ENCODE data around the gene EFTUD2.

The EFTUD2 gene

GRCh38 chr17:44846206-44846605 lies 53.0 kb downstream of the EFTUD2 start:
- TF ChIP-seq RARB (CRISPR knock-in tag; IDR thresholded peaks at IDR 0.05) (no peak), ZFP3 (CRISPR knock-in tag; IDR thresholded peaks at IDR 0.05) (no peak), ZFP30 (CRISPR knock-in tag; IDR thresholded peaks at IDR 0.05) (no peak), ZNF70 (CRISPR knock-in tag; IDR thresholded peaks at IDR 0.05) (no peak), OSR1 (CRISPR knock-in tag; IDR thresholded peaks at IDR 0.05) (no peak), TCF4 (CRISPR knock-in tag; IDR thresholded peaks at IDR 0.05; ENCODE audit: borderline replicate concordance) (no peak)
- TF ChIP-seq, protein P1, sequence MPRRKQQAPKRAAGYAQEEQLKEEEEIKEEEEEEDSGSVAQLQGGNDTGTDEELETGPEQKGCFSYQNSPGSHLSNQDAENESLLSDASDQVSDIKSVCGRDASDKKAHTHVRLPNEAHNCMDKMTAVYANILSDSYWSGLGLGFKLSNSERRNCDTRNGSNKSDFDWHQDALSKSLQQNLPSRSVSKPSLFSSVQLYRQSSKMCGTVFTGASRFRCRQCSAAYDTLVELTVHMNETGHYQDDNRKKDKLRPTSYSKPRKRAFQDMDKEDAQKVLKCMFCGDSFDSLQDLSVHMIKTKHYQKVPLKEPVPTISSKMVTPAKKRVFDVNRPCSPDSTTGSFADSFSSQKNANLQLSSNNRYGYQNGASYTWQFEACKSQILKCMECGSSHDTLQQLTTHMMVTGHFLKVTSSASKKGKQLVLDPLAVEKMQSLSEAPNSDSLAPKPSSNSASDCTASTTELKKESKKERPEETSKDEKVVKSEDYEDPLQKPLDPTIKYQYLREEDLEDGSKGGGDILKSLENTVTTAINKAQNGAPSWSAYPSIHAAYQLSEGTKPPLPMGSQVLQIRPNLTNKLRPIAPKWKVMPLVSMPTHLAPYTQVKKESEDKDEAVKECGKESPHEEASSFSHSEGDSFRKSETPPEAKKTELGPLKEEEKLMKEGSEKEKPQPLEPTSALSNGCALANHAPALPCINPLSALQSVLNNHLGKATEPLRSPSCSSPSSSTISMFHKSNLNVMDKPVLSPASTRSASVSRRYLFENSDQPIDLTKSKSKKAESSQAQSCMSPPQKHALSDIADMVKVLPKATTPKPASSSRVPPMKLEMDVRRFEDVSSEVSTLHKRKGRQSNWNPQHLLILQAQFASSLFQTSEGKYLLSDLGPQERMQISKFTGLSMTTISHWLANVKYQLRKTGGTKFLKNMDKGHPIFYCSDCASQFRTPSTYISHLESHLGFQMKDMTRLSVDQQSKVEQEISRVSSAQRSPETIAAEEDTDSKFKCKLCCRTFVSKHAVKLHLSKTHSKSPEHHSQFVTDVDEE (CRISPR knock-in tag; IDR thresholded peaks at IDR 0.05), result no peak
- TF ChIP-seq, protein P2, sequence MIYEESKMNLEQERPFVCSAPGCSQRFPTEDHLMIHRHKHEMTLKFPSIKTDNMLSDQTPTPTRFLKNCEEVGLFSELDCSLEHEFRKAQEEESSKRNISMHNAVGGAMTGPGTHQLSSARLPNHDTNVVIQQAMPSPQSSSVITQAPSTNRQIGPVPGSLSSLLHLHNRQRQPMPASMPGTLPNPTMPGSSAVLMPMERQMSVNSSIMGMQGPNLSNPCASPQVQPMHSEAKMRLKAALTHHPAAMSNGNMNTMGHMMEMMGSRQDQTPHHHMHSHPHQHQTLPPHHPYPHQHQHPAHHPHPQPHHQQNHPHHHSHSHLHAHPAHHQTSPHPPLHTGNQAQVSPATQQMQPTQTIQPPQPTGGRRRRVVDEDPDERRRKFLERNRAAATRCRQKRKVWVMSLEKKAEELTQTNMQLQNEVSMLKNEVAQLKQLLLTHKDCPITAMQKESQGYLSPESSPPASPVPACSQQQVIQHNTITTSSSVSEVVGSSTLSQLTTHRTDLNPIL (CRISPR knock-in tag; IDR thresholded peaks at IDR 0.05; ENCODE audit: low read depth), result no peak

GRCh38 chr17:44844390-44844830 lies 54.8 kb downstream of the EFTUD2 start:
- ATAC-seq, result no peak; the same call in 1 of the 3 replicates
- TF ChIP-seq ARNTL (CRISPR knock-in tag; IDR thresholded peaks at IDR 0.05; ENCODE audit: borderline replicate concordance, low read depth) (no peak), OSR1 (CRISPR knock-in tag; IDR thresholded peaks at IDR 0.05) (no peak), ZC3H10 (CRISPR knock-in tag; IDR thresholded peaks at IDR 0.05) (no peak), ISL1 (CRISPR knock-in tag; IDR thresholded peaks at IDR 0.05) (no peak), BACH2 (CRISPR knock-in tag; IDR thresholded peaks at IDR 0.05; ENCODE audit: borderline replicate concordance) (no peak), TCF4 (CRISPR knock-in tag; IDR thresholded peaks at IDR 0.05; ENCODE audit: borderline replicate concordance) (no peak), ZFP30 (CRISPR knock-in tag; IDR thresholded peaks at IDR 0.05) (no peak), ZNF70 (CRISPR knock-in tag; IDR thresholded peaks at IDR 0.05) (no peak)
- TF ChIP-seq, protein P3, sequence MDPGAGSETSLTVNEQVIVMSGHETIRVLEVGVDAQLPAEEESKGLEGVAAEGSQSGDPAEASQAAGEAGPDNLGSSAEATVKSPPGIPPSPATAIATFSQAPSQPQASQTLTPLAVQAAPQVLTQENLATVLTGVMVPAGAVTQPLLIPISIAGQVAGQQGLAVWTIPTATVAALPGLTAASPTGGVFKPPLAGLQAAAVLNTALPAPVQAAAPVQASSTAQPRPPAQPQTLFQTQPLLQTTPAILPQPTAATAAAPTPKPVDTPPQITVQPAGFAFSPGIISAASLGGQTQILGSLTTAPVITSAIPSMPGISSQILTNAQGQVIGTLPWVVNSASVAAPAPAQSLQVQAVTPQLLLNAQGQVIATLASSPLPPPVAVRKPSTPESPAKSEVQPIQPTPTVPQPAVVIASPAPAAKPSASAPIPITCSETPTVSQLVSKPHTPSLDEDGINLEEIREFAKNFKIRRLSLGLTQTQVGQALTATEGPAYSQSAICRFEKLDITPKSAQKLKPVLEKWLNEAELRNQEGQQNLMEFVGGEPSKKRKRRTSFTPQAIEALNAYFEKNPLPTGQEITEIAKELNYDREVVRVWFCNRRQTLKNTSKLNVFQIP (CRISPR knock-in tag; IDR thresholded peaks at IDR 0.05; ENCODE audit: borderline replicate concordance, low read depth), result no peak
- TF ChIP-seq, protein P2 (CRISPR knock-in tag; IDR thresholded peaks at IDR 0.05; ENCODE audit: low read depth), result no peak

More at GRCh38 chr17:44846206-44846605, 53.0 kb downstream of the EFTUD2 start:
- no peak for ATAC-seq

- ATAC-seq, result peak; percentile 13; the same call in 1 of the 3 replicates
- TF ChIP-seq TOX (CRISPR knock-in tag; IDR thresholded peaks at IDR 0.05; ENCODE audit: borderline replicate concordance) (no peak), ZNF8 (CRISPR knock-in tag; IDR thresholded peaks at IDR 0.05) (no peak), PPARA (CRISPR knock-in tag; IDR thresholded peaks at IDR 0.05; ENCODE audit: borderline replicate concordance) (no peak), CSDC2 (CRISPR knock-in tag; IDR thresholded peaks at IDR 0.05) (no peak), ARNTL (CRISPR knock-in tag; IDR thresholded peaks at IDR 0.05; ENCODE audit: borderline replicate concordance, low read depth) (no peak), BACH2 (CRISPR knock-in tag; IDR thresholded peaks at IDR 0.05; ENCODE audit: borderline replicate concordance) (no peak), ZNF565 (CRISPR knock-in tag; conservative IDR thresholded peaks at IDR 0.05; ENCODE audit: low read depth) (no peak), CSRNP3 (CRISPR knock-in tag; IDR thresholded peaks at IDR 0.05) (no peak), ZC3H10 (CRISPR knock-in tag; IDR thresholded peaks at IDR 0.05) (no peak), ZNF70 (CRISPR knock-in tag; IDR thresholded peaks at IDR 0.05) (no peak), ZFP3 (CRISPR knock-in tag; IDR thresholded peaks at IDR 0.05) (no peak)
- TF ChIP-seq, protein P3 (CRISPR knock-in tag; IDR thresholded peaks at IDR 0.05; ENCODE audit: borderline replicate concordance, low read depth), result no peak
- TF ChIP-seq, protein P1 (CRISPR knock-in tag; IDR thresholded peaks at IDR 0.05), result no peak
- TF ChIP-seq, protein P2 (CRISPR knock-in tag; IDR thresholded peaks at IDR 0.05; ENCODE audit: low read depth), result no peak
Observed at GRCh38 chr17:44842748-44843147, 56.5 kb downstream of the EFTUD2 start.

All from SK-N-SH treated with all-trans-retinoic acid at 6 μM for 48 hours (cell line).